Neuronal stem cell (in vitro differentiated cells): ENCODE results near the gene FGF1.

Experiments
- DNase-seq: peaks from one replicate; pipeline ENCODE4 v3.0.0-alpha.2; 2013; ENCODE audit warnings: low spot score
- H2AFZ ChIP-seq: one replicate; pipeline ENCODE4 v1.6.1; 2013; ENCODE audit warnings: mild to moderate bottlenecking, low read length, inconsistent platforms
- H2AK5ac ChIP-seq: 2 replicates; pipeline ENCODE4 v1.6.1; 2013; ENCODE audit warnings: low read depth, mild to moderate bottlenecking, inconsistent platforms, low read length, moderate library complexity, mixed read lengths
- H2BK120ac ChIP-seq: 2 replicates; pipeline ENCODE4 v1.6.1; 2013; ENCODE audit warnings: low read depth, mild to moderate bottlenecking, inconsistent platforms, low read length, moderate library complexity, mixed read lengths
- H2BK12ac ChIP-seq: one replicate; pipeline ENCODE4 v1.6.1; 2013; ENCODE audit warnings: low read length, inconsistent platforms
- H2BK15ac ChIP-seq: 2 replicates; pipeline ENCODE4 v1.6.1; 2013; ENCODE audit warnings: mild to moderate bottlenecking, low read length, inconsistent platforms, mixed read lengths
- H2BK5ac ChIP-seq: one replicate; pipeline ENCODE4 v1.6.1; 2013; ENCODE audit warnings: inconsistent platforms, mild to moderate bottlenecking, low read length, moderate library complexity
- H3K14ac ChIP-seq: one replicate; pipeline ENCODE4 v1.6.1; 2013; ENCODE audit warnings: low read length, inconsistent platforms
- H3K18ac ChIP-seq: 2 replicates; pipeline ENCODE4 v1.6.1; 2013; ENCODE audit warnings: low read length, inconsistent platforms
- H3K23ac ChIP-seq: 2 replicates; pipeline ENCODE4 v1.6.1; 2013; ENCODE audit warnings: low read depth, mild to moderate bottlenecking, mixed read lengths, low read length, inconsistent platforms; ENCODE audit not compliant: poor library complexity
- H3K27ac ChIP-seq: replicated peaks from 3 replicates; pipeline ENCODE4 v1.5.1; 2013; ENCODE audit warnings: low read length, inconsistent platforms
- H3K27me3 ChIP-seq, 3 experiments: 2 replicates each; pipeline ENCODE4 v1.6.1; 2013; ENCODE audit warnings: low read length in 3 of 3, mild to moderate bottlenecking in 2 of 3, inconsistent platforms in 1 of 3, low read depth in 1 of 3, mixed read lengths in 1 of 3, moderate library complexity in 1 of 3; ENCODE audit not compliant: control insufficient read depth in 3 of 3, insufficient read depth in 3 of 3
- H3K36me3 ChIP-seq, 2 donors: replicated peaks in 1 of 2; 2 replicates each; pipeline ENCODE4 v1.6.1; 2013; ENCODE audit warnings: low read length in 2 of 2; ENCODE audit not compliant: control insufficient read depth in 2 of 2, insufficient read depth in 2 of 2
- H3K4ac ChIP-seq: 2 replicates; pipeline ENCODE4 v1.6.1; 2013; ENCODE audit warnings: inconsistent platforms, mild to moderate bottlenecking, low read length, moderate library complexity
- H3K4me1 ChIP-seq, 2 donors: 1 replicate in 1 of 2; 2 replicates in 1 of 2; pipeline ENCODE4 v1.6.1; 2013; ENCODE audit warnings: low read length in 2 of 2, low read depth in 1 of 2; ENCODE audit not compliant: control insufficient read depth in 2 of 2, insufficient read depth in 1 of 2
- H3K4me2 ChIP-seq: one replicate; pipeline ENCODE4 v1.6.1; 2013; ENCODE audit warnings: mild to moderate bottlenecking, low read length, inconsistent platforms; ENCODE audit not compliant: insufficient read depth, poor library complexity, severe bottlenecking
- H3K4me3 ChIP-seq, 2 donors: 2 replicates each; pipeline ENCODE4 v1.5.1; 2013; ENCODE audit warnings: low read length in 2 of 2, mild to moderate bottlenecking in 2 of 2, inconsistent platforms in 1 of 2, moderate library complexity in 1 of 2
- H3K79me1 ChIP-seq: one replicate; pipeline ENCODE4 v1.6.1; 2013; ENCODE audit warnings: low read depth, mild to moderate bottlenecking, inconsistent platforms, low read length, moderate library complexity
- H3K9ac ChIP-seq: one replicate; pipeline ENCODE4 v1.6.1; 2013; ENCODE audit warnings: mild to moderate bottlenecking, low read depth, low read length, inconsistent platforms; ENCODE audit not compliant: poor library complexity
- H3K9me3 ChIP-seq, 2 donors: replicated peaks in 1 of 2; 2 replicates each; pipeline versions ENCODE3 to v1.6.1; 2013; ENCODE audit warnings: low read length in 2 of 2, mild to moderate bottlenecking in 2 of 2, inconsistent platforms in 1 of 2, low read depth in 1 of 2, mixed read lengths in 1 of 2, moderate library complexity in 1 of 2; ENCODE audit not compliant: control insufficient read depth in 2 of 2, insufficient read depth in 1 of 2
- H4K8ac ChIP-seq: one replicate; pipeline ENCODE4 v1.6.1; 2013; ENCODE audit warnings: low read depth, mild to moderate bottlenecking, inconsistent platforms, low read length, moderate library complexity
- H4K91ac ChIP-seq: one replicate; pipeline ENCODE4 v1.6.1; 2013; ENCODE audit warnings: low read length, low read depth, mild to moderate bottlenecking, inconsistent platforms; ENCODE audit not compliant: poor library complexity
- WGBS, 2 donors: extraction: QIAGEN DNeasy Blood & Tissue Kit; methylation state at CpG; one replicate each; pipeline ENCODE4 v1.1.7; 2013; ENCODE audit warnings: missing lambda C conversion rate in 2 of 2, mixed read lengths in 1 of 2; ENCODE audit not compliant: insufficient read length in 2 of 2, insufficient replicate concordance in 1 of 2; ENCODE audit errors: extremely low coverage in 2 of 2; 5-methylcytosine and 5-hydroxymethylcytosine counted together

Gene FGF1

GRCh38 chr5:142592365-142592764 lies 93.5 kb downstream of the FGF1 start:
- H4K91ac ChIP-seq, result no peak overlapping the region
- no CpG with 5 or more reads among the region's 4 CpGs for WGBS, 2 donors
- no peak overlapping the region for H3K27ac ChIP-seq
- no peak overlapping the region for H3K4me2 ChIP-seq
- no peak for DNase-seq
- no peak overlapping the region for H3K9ac ChIP-seq
- no peak overlapping the region for H3K18ac ChIP-seq
- no peaks in the 10 kb centered on the region for H3K79me1 ChIP-seq
- no peak overlapping the region for H3K14ac ChIP-seq
- no peak overlapping the region for H2BK5ac ChIP-seq
- H2AK5ac ChIP-seq, result no peak overlapping the region
- H3K23ac ChIP-seq, result no peak overlapping the region
- no peaks in the 10 kb centered on the region for H3K9me3 ChIP-seq
- no peak overlapping the region for H2BK120ac ChIP-seq
- no peaks in the 10 kb centered on the region for H3K4me1 ChIP-seq
- H2BK15ac ChIP-seq, result no peak overlapping the region
- H2BK12ac ChIP-seq, result no peak overlapping the region
- H3K27me3 ChIP-seq, result no peaks in the 10 kb centered on the region
- no peak overlapping the region for H4K8ac ChIP-seq
- H3K4me3 ChIP-seq, result no peak overlapping the region
- no peak overlapping the region for H2AFZ ChIP-seq
- no peak overlapping the region for H3K4ac ChIP-seq
- H3K36me3 ChIP-seq, result no peaks in the 10 kb centered on the region

- no peak overlapping the region for H3K27ac ChIP-seq
- H3K27me3 ChIP-seq, result no peaks in the 10 kb centered on the region
- H3K79me1 ChIP-seq, result no peaks in the 10 kb centered on the region
- H2BK5ac ChIP-seq, result no peak overlapping the region
- no peaks in the 10 kb centered on the region for H3K9me3 ChIP-seq
- H3K9ac ChIP-seq, result no peak overlapping the region
- no peak overlapping the region for H3K4me3 ChIP-seq
- H4K91ac ChIP-seq, result no peak overlapping the region
- H3K23ac ChIP-seq, result no peak overlapping the region
- H2AK5ac ChIP-seq, result no peak overlapping the region
- no peaks in the 10 kb centered on the region for H3K36me3 ChIP-seq
- no peak overlapping the region for H3K14ac ChIP-seq
- no peak overlapping the region for H3K4me2 ChIP-seq
- no peak overlapping the region for H2BK120ac ChIP-seq
- no peak overlapping the region for H2BK15ac ChIP-seq
- H4K8ac ChIP-seq, result no peak overlapping the region
- WGBS, 2 donors, result no CpG with 5 or more reads among the region's 4 CpGs
- no peak overlapping the region for H2AFZ ChIP-seq
- H3K4ac ChIP-seq, result no peak overlapping the region
- no peak for DNase-seq
- H3K4me1 ChIP-seq, result no peaks in the 10 kb centered on the region
- no peak overlapping the region for H3K18ac ChIP-seq
- no peak overlapping the region for H2BK12ac ChIP-seq
These were observed 95.2 kb downstream of the FGF1 start for GRCh38 chr5:142590451-142591231.

- H2BK15ac ChIP-seq, result no peak overlapping the region
- no peak overlapping the region for H3K4me2 ChIP-seq
- H3K14ac ChIP-seq, result no peak overlapping the region
- no peak overlapping the region for H3K4me3 ChIP-seq
- no peaks in the 10 kb centered on the region for H3K79me1 ChIP-seq
- no peak overlapping the region for H2BK12ac ChIP-seq
- H2BK5ac ChIP-seq, result no peak overlapping the region
- no peak overlapping the region for H3K23ac ChIP-seq
- DNase-seq, result no peak
- no peak overlapping the region for H3K4ac ChIP-seq
- H3K9ac ChIP-seq, result no peak overlapping the region
- no peaks in the 10 kb centered on the region for H3K9me3 ChIP-seq
- H4K91ac ChIP-seq, result no peak overlapping the region
- H4K8ac ChIP-seq, result no peak overlapping the region
- no peak overlapping the region for H2AK5ac ChIP-seq
- H3K27ac ChIP-seq, result no peak overlapping the region
- no peak overlapping the region for H2BK120ac ChIP-seq
- no peak overlapping the region for H2AFZ ChIP-seq
- H3K36me3 ChIP-seq, result no peaks in the 10 kb centered on the region
- H3K18ac ChIP-seq, result no peak overlapping the region
- no peaks in the 10 kb centered on the region for H3K27me3 ChIP-seq
- WGBS, 2 donors, result no CpG with 5 or more reads among the region's 1 CpG
- H3K4me1 ChIP-seq, result no peaks in the 10 kb centered on the region
These were observed 96.2 kb downstream of the FGF1 start for GRCh38 chr5:142589720-142590119.

GRCh38 chr5:142587354-142587965 lies 98.4 kb downstream of the FGF1 start:
- H2BK15ac ChIP-seq, result no peak overlapping the region
- no peak overlapping the region for H3K9ac ChIP-seq
- H3K18ac ChIP-seq, result no peak overlapping the region
- H2AFZ ChIP-seq, result no peak overlapping the region
- no CpG with 5 or more reads among the region's 6 CpGs for WGBS, 2 donors
- no peak overlapping the region for H2BK120ac ChIP-seq
- no peaks in the 10 kb centered on the region for H3K4me1 ChIP-seq
- peak; percentile 18 for DNase-seq
- no peak overlapping the region for H4K91ac ChIP-seq
- no peaks in the 10 kb centered on the region for H3K27me3 ChIP-seq
- no peaks in the 10 kb centered on the region for H3K9me3 ChIP-seq
- no peak overlapping the region for H3K4me3 ChIP-seq
- H3K14ac ChIP-seq, result no peak overlapping the region
- no peak overlapping the region for H3K27ac ChIP-seq
- no peak overlapping the region for H3K4me2 ChIP-seq
- H2BK12ac ChIP-seq, result no peak overlapping the region
- no peak overlapping the region for H2BK5ac ChIP-seq
- H4K8ac ChIP-seq, result no peak overlapping the region
- no peak overlapping the region for H3K4ac ChIP-seq
- no peaks in the 10 kb centered on the region for H3K79me1 ChIP-seq
- H3K36me3 ChIP-seq, result no peaks in the 10 kb centered on the region
- H3K23ac ChIP-seq, result no peak overlapping the region
- H2AK5ac ChIP-seq, result no peak overlapping the region
